B cell (primary cell): ENCODE measurements around the gene SPATA24. TPM values are rescaled to one million over a fixed set of nuclear protein-coding genes. Genes with fewer than 3 reads are reported as not detected.

ENCODE experiments used
- ATAC-seq: fragments of 200-7000 bp; cut with Tn5 transposase; one replicate; pipeline ENCODE4 v1.10.0; 2021; ENCODE audit warnings: low read depth, mild to moderate bottlenecking, moderate number of reproducible peaks, moderate library complexity
- CTCF ChIA-PET: fragments of 350-600 bp; sonication (Branson Sonifier 250); formaldehyde crosslinking; loops from one replicate; lab custom pipeline; 2021; ENCODE audit warnings: antibody characterized with exemption, inconsistent platforms; lab: Charles Lee
- POLR2A ChIA-PET: fragments of 350-600 bp; sonication (Branson Sonifier 250); formaldehyde crosslinking; loops from one replicate; lab custom pipeline; 2021; ENCODE audit warnings: antibody characterized with exemption; lab: Charles Lee
- DNase-seq: peaks from one replicate; pipeline ENCODE4 v3.0.0; 2013
- H2AFZ ChIP-seq: 2 replicates; pipeline ENCODE4 v1.6.1; 2012; ENCODE audit warnings: mild to moderate bottlenecking, low read depth, low read length; ENCODE audit not compliant: insufficient read depth, poor library complexity, severe bottlenecking
- H3K27ac ChIP-seq, 2 donors: 1 replicate in 1 of 2; 2 replicates in 1 of 2; pipeline ENCODE4 v1.5.1; 2012 to 2013; ENCODE audit warnings: low read length in 2 of 2, mild to moderate bottlenecking in 2 of 2, moderate library complexity in 1 of 2
- H3K27me3 ChIP-seq, 4 experiments: fragments of 200-600 bp in 1 of 4; sonication (generic) in 1 of 4; replicated peaks in 1 of 4; 1 replicate in 2 of 4; 2 replicates in 2 of 4; pipeline versions ENCODE4 v1.6.1 to v1.7.0; 2013 to 2016; ENCODE audit warnings: low read length in 3 of 4, mild to moderate bottlenecking in 2 of 4, mixed read lengths in 1 of 4, moderate library complexity in 1 of 4; ENCODE audit not compliant: insufficient read depth in 4 of 4, control insufficient read depth in 3 of 4; ENCODE audit errors: control extremely low read depth in 1 of 4
- H3K36me3 ChIP-seq, 2 experiments: replicated peaks in 1 of 2; 1 replicate in 1 of 2; 2 replicates in 1 of 2; pipeline versions ENCODE4 v1.6.1 to v1.7.1; 2013; ENCODE audit warnings: low read length in 1 of 2; ENCODE audit not compliant: insufficient read depth in 2 of 2, control insufficient read depth in 1 of 2; ENCODE audit errors: control extremely low read depth in 1 of 2, extremely low read depth in 1 of 2
- H3K4me1 ChIP-seq, 2 donors: fragments of 200-600 bp in 1 of 2; sonication (generic) in 1 of 2; 1 replicate in 1 of 2; 2 replicates in 1 of 2; pipeline versions ENCODE4 v1.5.1 to v1.6.1; 2013 to 2017; ENCODE audit warnings: low read length in 2 of 2; ENCODE audit not compliant: control insufficient read depth in 2 of 2, insufficient read depth in 2 of 2
- H3K4me2 ChIP-seq: replicated peaks from 2 replicates; pipeline ENCODE3; 2012; ENCODE audit warnings: mild to moderate bottlenecking, low read depth, low read length; ENCODE audit not compliant: poor library complexity, severe bottlenecking
- H3K4me3 ChIP-seq, 5 experiments: fragments of 200-600 bp in 1 of 5; sonication (generic) in 1 of 5; 1 replicate in 3 of 5; 2 replicates in 2 of 5; pipeline versions ENCODE4 v1.5.1 to v1.7.0; 2011 to 2016; ENCODE audit warnings: low read length in 4 of 5, mild to moderate bottlenecking in 4 of 5, low read depth in 2 of 5, control low read depth in 1 of 5, moderate library complexity in 1 of 5; ENCODE audit not compliant: insufficient read depth in 1 of 5; ENCODE audit errors: control extremely low read depth in 1 of 5, extremely low read depth in 1 of 5
- H3K79me2 ChIP-seq: fragments of 200-600 bp; sonication (generic); one replicate; pipeline ENCODE4 v1.6.0; 2016; ENCODE audit warnings: low read length; ENCODE audit not compliant: control insufficient read depth, insufficient read depth
- H3K9ac ChIP-seq: fragments of 200-600 bp; sonication (generic); 2 replicates; pipeline ENCODE4 v1.6.1; 2017; ENCODE audit warnings: mild to moderate bottlenecking, low read length, moderate library complexity
- H3K9me3 ChIP-seq, 3 donors: one replicate each; pipeline versions ENCODE4 v1.6.1 to v1.7.1; 2013; ENCODE audit warnings: low read length in 2 of 3; ENCODE audit not compliant: control insufficient read depth in 2 of 3, insufficient read depth in 1 of 3; ENCODE audit errors: control extremely low read depth in 1 of 3
- H4K20me1 ChIP-seq: 2 replicates; pipeline ENCODE4 v1.6.0; 2012; ENCODE audit warnings: mild to moderate bottlenecking, low read length; ENCODE audit not compliant: insufficient read depth, control insufficient read depth, poor library complexity, severe bottlenecking
- H3K27ac Mint-ChIP-seq: one replicate; pipeline ENCODE4 v1.8.0; 2021; ENCODE audit warnings: mixed read lengths
- H3K27me3 Mint-ChIP-seq: one replicate; pipeline ENCODE4 v1.8.0; 2021; ENCODE audit warnings: mixed read lengths
- H3K4me1 Mint-ChIP-seq: one replicate; pipeline ENCODE4 v1.8.0; 2021; ENCODE audit warnings: mixed read lengths
- H3K4me3 Mint-ChIP-seq: one replicate; pipeline ENCODE4 v1.8.0; 2021; ENCODE audit warnings: mixed read lengths
- H3K9me3 Mint-ChIP-seq: one replicate; pipeline ENCODE4 v1.8.0; 2022; ENCODE audit warnings: mixed read lengths; ENCODE audit not compliant: insufficient read depth
- CTCF ChIP-seq: fragments of 200-600 bp; IDR thresholded peaks from one replicate; pipeline ENCODE4 v1.8.0; 2022; ENCODE audit warnings: antibody characterized with exemption, mild to moderate bottlenecking
- EZH2 ChIP-seq: IDR thresholded peaks from 2 replicates; pipeline ENCODE4 v1.6.1; 2012; ENCODE audit warnings: borderline replicate concordance, low read depth, mild to moderate bottlenecking, moderate library complexity, low read length; ENCODE audit not compliant: insufficient read depth, poor library complexity, severe bottlenecking
- WGBS: methylation state at CpG from one replicate; pipeline ENCODE4 v1.1.5; 2013; ENCODE audit warnings: missing lambda C conversion rate; ENCODE audit not compliant: insufficient coverage; 5-methylcytosine and 5-hydroxymethylcytosine counted together
- intact Hi-C: fragments of 100-400 bp; cut with micrococcal nuclease; formaldehyde crosslinking; loops from one replicate; pipeline ENCODE4 v1.10.0; 2022
- polyA plus RNA-seq: library from polyadenylated mRNA; depleted of rRNA; stranded (reverse); fragments of >200 nt; gene quantifications from 2 replicates; pipeline ENCODE4 v1.2.3, GENCODE V29; 2012
- total RNA-seq, 2 donors: library from RNA; stranded (reverse); fragments of 120-200 nt in 1 of 2; gene quantifications; 1 replicate in 1 of 2; 2 replicates in 1 of 2; pipeline versions ENCODE4 v1.2.3 to v1.2.4, GENCODE V29; 2013 to 2022

Gene SPATA24
- total and polyA plus RNA-seq, 2 donors (not counting 1 experiment from before 2014, with no cell fraction given): 2.0 to 6.4 TPM

DNA sequence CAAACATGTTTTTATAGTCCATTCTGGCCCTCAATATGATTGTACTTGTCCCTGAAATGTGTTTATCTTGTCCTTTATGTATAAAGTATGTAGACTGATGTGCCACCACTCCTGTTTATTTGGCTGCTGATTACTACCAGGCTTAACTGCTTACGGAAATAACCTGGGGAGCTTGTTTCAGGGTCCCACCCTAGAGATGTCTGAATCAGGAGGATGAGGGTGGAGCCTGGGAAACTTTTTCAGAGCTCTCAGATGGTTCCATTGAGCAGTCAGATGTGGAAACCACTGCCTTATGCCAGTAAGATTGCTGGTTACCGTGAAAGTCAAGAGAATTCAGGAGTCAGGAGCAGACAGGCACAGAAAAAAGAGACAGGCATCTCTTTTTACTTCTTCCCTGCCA, 40.0 kb downstream of the SPATA24 start:
- 100% methylated on average over 1 of the region's 2 CpGs for WGBS
- Histone ChIP-seq H3K27me3 (no peaks in the 10 kb centered on the region), H3K4me2 (no peak overlapping the region), H2AFZ (no peak overlapping the region), H3K27ac (no peak overlapping the region), H4K20me1 (peaks cover 49% of the 10 kb centered on the region), H3K9me3 (no peaks in the 10 kb centered on the region), H3K36me3 (peaks cover 13 to 41% of the 10 kb centered on the region in 2 experiments), H3K4me3 (no peak overlapping the region), H3K79me2 (peaks cover 45% of the 10 kb centered on the region), H3K4me1 (no peaks in the 10 kb centered on the region), H3K9ac (no peak overlapping the region)
- ChIA-PET POLR2A (no interaction called here), CTCF (no interaction called here)
- no peak for DNase-seq
- no peaks in the 10 kb centered on the region for H3K9me3 Mint-ChIP-seq
- H3K4me3 Mint-ChIP-seq: no peak overlapping the region
- H3K27ac Mint-ChIP-seq: no peak overlapping the region
- intact Hi-C loops: no loop called here
- ATAC-seq: no peak
- no peak for TF ChIP-seq EZH2
- TF ChIP-seq CTCF: no peak
- H3K4me1 Mint-ChIP-seq: peaks cover 8% of the 10 kb centered on the region
- no peaks in the 10 kb centered on the region for H3K27me3 Mint-ChIP-seq

GRCh38 chr5:139361835-139362429, 42.0 kb downstream of the SPATA24 start:
- intact Hi-C loops: no loop called here
- POLR2A ChIA-PET: interaction anchor here (0.7 kb wide), 1 partner anchor 31 kb away, joined by 5 read pairs; no protein-coding TSS in a partner anchor
- H3K27ac Mint-ChIP-seq: no peak overlapping the region

More at GRCh38 chr5:139361835-139362429, 42.0 kb downstream of the SPATA24 start:
- Mint-ChIP-seq H3K9me3 (no peaks in the 10 kb centered on the region), H3K4me1 (peaks cover 21% of the 10 kb centered on the region), H3K4me3 (no peak overlapping the region), H3K27me3 (no peaks in the 10 kb centered on the region)
- Histone ChIP-seq H3K4me3 (no peak overlapping the region), H3K9ac (no peak overlapping the region), H3K36me3 (peaks cover 12 to 35% of the 10 kb centered on the region in 2 experiments), H3K27me3 (no peaks in the 10 kb centered on the region), H3K4me1 (no peaks in the 10 kb centered on the region), H3K79me2 (peaks cover 65% of the 10 kb centered on the region), H3K4me2 (no peak overlapping the region), H3K27ac (no peak overlapping the region), H2AFZ (no peak overlapping the region), H4K20me1 (peaks cover 69% of the 10 kb centered on the region), H3K9me3 (no peaks in the 10 kb centered on the region)
- ATAC-seq (no peak), DNase-seq (no peak)
- WGBS: 100% methylated on average over 4 of the region's 6 CpGs
- CTCF ChIA-PET: interaction anchor here (0.7 kb wide), 2 partner anchors 12 to 34 kb away, joined by 3 to 4 read pairs; no protein-coding TSS in a partner anchor
- TF ChIP-seq EZH2 (no peak), CTCF (no peak)
